Measurements from ENCODE around the gene OR2H2. TPM values are rescaled to one million over a fixed set of nuclear protein-coding genes. Genes with fewer than 3 reads are reported as not detected.
A peak's percentile ranks its signal among the peaks of the same experiment; 100 is the strongest.

OR2H2 gene
- total RNA-seq, 4 donors from 2014 or later = not detected

- H3K4me3 ChIP-seq = peak overlapping the region; percentile 7 to 51
- TF ChIP-seq POLR2AphosphoS5 (IDR thresholded peaks at IDR 0.05) (peak; percentile 48), CTCF (IDR thresholded peaks at IDR 0.05) (peak in 1 of 4 experiments; percentile 29), EP300 (IDR thresholded peaks at IDR 0.05) (no peak), POLR2A (IDR thresholded peaks at IDR 0.05) (no peak)
- peaks cover 54% of the 10 kb centered on the region for H3K27me3 ChIP-seq
- WGBS, 2 donors (ENCODE audit: low coverage in 1 of 2) = 0% methylated on average over 5 of the region's 83 CpGs; no CpG with 5 or more reads in 1 of the 2 donors
- no peaks in the 10 kb centered on the region for H3K9me3 ChIP-seq
- peak overlapping the region in 3 of 4 donors; percentile 25 to 50 (median 49) for H3K27ac ChIP-seq
- no peaks in the 10 kb centered on the region for H3K36me3 ChIP-seq
- ATAC-seq = peak; percentile 91
- H3K4me1 ChIP-seq = peaks cover 0 to 22% (median 12%) of the 10 kb centered on the region in 3 donors
These were observed 31.5 kb upstream of the OR2H2 start for GRCh38 chr6:29553268-29554057.

- Histone ChIP-seq H3K4me1 (peaks cover 0 to 22% (median 12%) of the 10 kb centered on the region in 3 donors), H3K27ac (no peak overlapping the region), H3K36me3 (no peaks in the 10 kb centered on the region), H3K9me3 (no peaks in the 10 kb centered on the region), H3K27me3 (peaks cover 60% of the 10 kb centered on the region), H3K4me3 (no peak overlapping the region)
- ATAC-seq = no peak
- 88 to 100% methylated on average over 1 to 5 of the region's 5 CpGs for WGBS, 2 donors (ENCODE audit: low coverage in 1 of 2)
- no peak for TF ChIP-seq EP300 (IDR thresholded peaks at IDR 0.05)
- TF ChIP-seq POLR2A (IDR thresholded peaks at IDR 0.05) = no peak
- TF ChIP-seq CTCF (IDR thresholded peaks at IDR 0.05) = no peak
- TF ChIP-seq POLR2AphosphoS5 (IDR thresholded peaks at IDR 0.05) = no peak
These were observed 30.2 kb upstream of the OR2H2 start for GRCh38 chr6:29554764-29555163.

- Histone ChIP-seq H3K27me3 (peaks cover 66% of the 10 kb centered on the region), H3K4me1 (peaks cover 0 to 21% (median 12%) of the 10 kb centered on the region in 3 donors), H3K4me3 (no peak overlapping the region), H3K27ac (no peak overlapping the region), H3K36me3 (no peaks in the 10 kb centered on the region), H3K9me3 (no peaks in the 10 kb centered on the region)
- TF ChIP-seq CTCF (IDR thresholded peaks at IDR 0.05) (no peak), EP300 (IDR thresholded peaks at IDR 0.05) (no peak), POLR2AphosphoS5 (IDR thresholded peaks at IDR 0.05) (no peak), POLR2A (IDR thresholded peaks at IDR 0.05) (no peak)
- no peak for ATAC-seq
These were observed 27.6 kb upstream of the OR2H2 start for GRCh38 chr6:29557320-29557719.

- Histone ChIP-seq H3K4me1 (peaks cover 0 to 9% (median 5%) of the 10 kb centered on the region in 3 donors), H3K27ac (no peak overlapping the region), H3K9me3 (no peaks in the 10 kb centered on the region), H3K4me3 (no peak overlapping the region), H3K27me3 (peaks cover 58% of the 10 kb centered on the region), H3K36me3 (no peaks in the 10 kb centered on the region)
- TF ChIP-seq EP300 (IDR thresholded peaks at IDR 0.05) (no peak), POLR2A (IDR thresholded peaks at IDR 0.05) (no peak), CTCF (IDR thresholded peaks at IDR 0.05) (no peak), POLR2AphosphoS5 (IDR thresholded peaks at IDR 0.05) (no peak)
- no peak for ATAC-seq
- WGBS, 2 donors (ENCODE audit: low coverage in 1 of 2) = 90 to 91% methylated on average over 6 to 17 of the region's 22 CpGs
These were observed 26.4 kb upstream of the OR2H2 start for GRCh38 chr6:29558439-29559079.
